ENCODE data around the gene TUNAR.

TUNAR gene

DNA sequence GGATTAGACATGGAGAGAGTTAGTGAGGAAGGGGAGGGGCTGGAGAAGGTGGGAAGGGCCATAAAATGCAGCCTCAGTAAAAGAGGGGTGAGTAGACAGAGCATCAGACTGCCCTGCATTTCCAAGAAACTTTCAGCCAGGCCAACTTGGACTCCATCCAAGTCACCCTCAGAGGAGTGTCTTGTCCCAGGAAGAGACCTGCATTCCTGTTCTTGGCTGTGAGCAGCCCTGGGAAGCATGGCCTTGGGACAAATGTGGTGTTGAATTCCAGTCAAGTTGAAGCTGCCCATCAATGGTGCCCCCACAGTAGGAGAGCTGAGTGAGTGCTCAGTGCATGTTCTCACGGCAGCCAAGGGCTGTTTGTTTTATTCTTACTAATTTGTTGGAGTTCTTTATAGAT, 35.0 kb upstream of the TUNAR start:
- CTCF ChIA-PET = no interaction called here

DNA sequence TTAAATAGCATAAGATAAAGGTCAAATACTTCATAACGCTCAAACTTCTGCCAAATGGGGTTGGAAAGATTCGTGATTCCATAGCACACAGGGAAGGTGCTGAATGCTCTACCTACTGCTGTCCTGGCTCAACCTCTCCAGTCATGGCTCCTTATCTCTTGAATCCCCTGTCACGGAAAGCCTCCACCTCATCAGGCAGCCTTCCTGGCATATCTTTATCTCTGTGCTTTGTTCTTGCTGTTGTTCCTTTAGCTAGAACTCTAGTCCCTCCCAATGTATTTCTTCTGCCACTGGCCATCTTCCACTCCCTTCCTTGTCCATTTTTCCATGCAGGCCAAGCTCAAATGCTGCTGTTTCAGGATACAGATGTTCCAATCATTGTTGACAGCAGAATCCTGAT, 26.9 kb upstream of the TUNAR start:
- CTCF ChIA-PET = no interaction called here

More for the DNA sequence above, 35.0 kb upstream of the TUNAR start:
- no peak overlapping the region for H3K4me3 ChIP-seq (ENCODE audit: low read depth, low read length)
- POLR2A ChIA-PET = no interaction called here
- DNase-seq (ENCODE audit: low read depth, low spot score) = no peak
- TF ChIP-seq, protein P1, sequence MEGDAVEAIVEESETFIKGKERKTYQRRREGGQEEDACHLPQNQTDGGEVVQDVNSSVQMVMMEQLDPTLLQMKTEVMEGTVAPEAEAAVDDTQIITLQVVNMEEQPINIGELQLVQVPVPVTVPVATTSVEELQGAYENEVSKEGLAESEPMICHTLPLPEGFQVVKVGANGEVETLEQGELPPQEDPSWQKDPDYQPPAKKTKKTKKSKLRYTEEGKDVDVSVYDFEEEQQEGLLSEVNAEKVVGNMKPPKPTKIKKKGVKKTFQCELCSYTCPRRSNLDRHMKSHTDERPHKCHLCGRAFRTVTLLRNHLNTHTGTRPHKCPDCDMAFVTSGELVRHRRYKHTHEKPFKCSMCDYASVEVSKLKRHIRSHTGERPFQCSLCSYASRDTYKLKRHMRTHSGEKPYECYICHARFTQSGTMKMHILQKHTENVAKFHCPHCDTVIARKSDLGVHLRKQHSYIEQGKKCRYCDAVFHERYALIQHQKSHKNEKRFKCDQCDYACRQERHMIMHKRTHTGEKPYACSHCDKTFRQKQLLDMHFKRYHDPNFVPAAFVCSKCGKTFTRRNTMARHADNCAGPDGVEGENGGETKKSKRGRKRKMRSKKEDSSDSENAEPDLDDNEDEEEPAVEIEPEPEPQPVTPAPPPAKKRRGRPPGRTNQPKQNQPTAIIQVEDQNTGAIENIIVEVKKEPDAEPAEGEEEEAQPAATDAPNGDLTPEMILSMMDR (IDR thresholded peaks at IDR 0.05; ENCODE audit: insufficient read depth, low read length, missing control alignments) = no peak

DNA sequence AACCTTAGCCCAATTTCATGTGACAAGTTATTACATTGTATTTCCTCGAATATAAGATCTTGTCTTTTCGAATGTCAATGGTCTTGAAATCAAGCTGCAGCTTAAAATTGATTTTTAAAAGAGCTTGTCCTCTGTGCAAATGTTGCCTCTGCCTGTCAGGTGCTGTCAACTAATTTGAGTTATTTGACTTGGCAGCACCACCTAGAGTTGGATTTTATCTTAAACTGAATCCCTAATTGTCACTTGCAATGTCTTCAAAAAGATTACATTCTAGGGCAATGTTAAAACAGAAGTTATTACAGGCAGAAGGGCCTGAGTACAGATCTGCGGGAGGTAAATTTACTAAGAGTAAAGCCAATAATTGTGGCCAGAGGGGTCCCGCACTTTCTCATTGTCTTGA, 26.2 kb upstream of the TUNAR start:
- DNase-seq (ENCODE audit: low read depth, low spot score) = no peak
- POLR2A ChIA-PET = no interaction called here
- CTCF ChIA-PET = no interaction called here

More for the DNA sequence above, 26.9 kb upstream of the TUNAR start:
- TF ChIP-seq, protein P1 (IDR thresholded peaks at IDR 0.05; ENCODE audit: insufficient read depth, low read length, missing control alignments) = no peak
- no peak overlapping the region for H3K4me3 ChIP-seq (ENCODE audit: low read depth, low read length)
- POLR2A ChIA-PET = no interaction called here
- DNase-seq (ENCODE audit: low read depth, low spot score) = no peak

DNA sequence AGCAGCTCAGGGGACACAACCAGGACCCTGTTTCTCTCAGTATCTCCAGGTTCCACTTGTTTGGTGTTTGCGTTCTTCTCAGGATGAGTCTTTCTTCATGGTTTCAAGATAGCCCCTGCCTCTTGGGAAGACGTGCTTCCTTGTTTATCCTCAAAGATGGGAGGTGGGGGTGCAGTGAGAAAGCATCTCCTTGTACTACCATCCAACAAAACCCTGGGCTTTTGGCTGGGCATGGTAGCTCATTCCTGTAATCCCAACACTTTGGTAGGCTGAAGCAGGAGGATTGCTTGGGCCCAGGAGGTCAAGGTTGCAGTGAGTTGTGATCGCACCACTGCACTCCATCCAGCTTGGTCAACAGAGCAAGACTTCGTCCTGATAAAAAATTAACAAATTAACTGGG, 21.0 kb upstream of the TUNAR start:
- no peak for DNase-seq (ENCODE audit: low read depth, low spot score)
- TF ChIP-seq, protein P1 (IDR thresholded peaks at IDR 0.05; ENCODE audit: insufficient read depth, low read length, missing control alignments) = no peak
- H3K4me3 ChIP-seq (ENCODE audit: low read depth, low read length) = no peak overlapping the region
- CTCF ChIA-PET = no interaction called here
- POLR2A ChIA-PET = no interaction called here

More for the DNA sequence above, 26.2 kb upstream of the TUNAR start:
- TF ChIP-seq, protein P1 (IDR thresholded peaks at IDR 0.05; ENCODE audit: insufficient read depth, low read length, missing control alignments) = no peak
- H3K4me3 ChIP-seq (ENCODE audit: low read depth, low read length) = no peak overlapping the region

DNA sequence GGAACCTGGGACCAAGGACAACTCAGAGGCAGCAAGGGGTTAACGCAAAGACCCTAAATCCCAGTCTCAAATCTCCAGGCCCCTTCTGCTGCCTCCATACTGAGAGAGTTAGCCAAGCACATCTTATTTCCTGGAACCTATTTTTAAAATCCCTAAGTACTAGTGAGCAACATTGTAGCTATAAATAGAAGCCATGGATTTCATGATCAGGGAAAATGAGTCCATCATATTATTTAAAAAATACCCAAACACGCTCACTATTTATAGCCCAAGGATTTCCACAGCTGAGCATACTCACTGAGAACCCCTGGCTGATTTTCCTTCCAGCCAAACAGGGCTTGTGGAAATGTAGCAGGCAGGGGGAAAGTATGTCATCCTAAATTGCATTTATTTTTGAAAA, 19.4 kb upstream of the TUNAR start:
- ChIA-PET CTCF (no interaction called here), POLR2A (interaction anchor here (0.6 kb wide), 1 partner anchor 590 kb away, joined by 3 read pairs; no protein-coding TSS in a partner anchor)
- H3K4me3 ChIP-seq (ENCODE audit: low read depth, low read length) = no peak overlapping the region
- no peak for DNase-seq (ENCODE audit: low read depth, low spot score)
- TF ChIP-seq, protein P1 (IDR thresholded peaks at IDR 0.05; ENCODE audit: insufficient read depth, low read length, missing control alignments) = no peak

DNA sequence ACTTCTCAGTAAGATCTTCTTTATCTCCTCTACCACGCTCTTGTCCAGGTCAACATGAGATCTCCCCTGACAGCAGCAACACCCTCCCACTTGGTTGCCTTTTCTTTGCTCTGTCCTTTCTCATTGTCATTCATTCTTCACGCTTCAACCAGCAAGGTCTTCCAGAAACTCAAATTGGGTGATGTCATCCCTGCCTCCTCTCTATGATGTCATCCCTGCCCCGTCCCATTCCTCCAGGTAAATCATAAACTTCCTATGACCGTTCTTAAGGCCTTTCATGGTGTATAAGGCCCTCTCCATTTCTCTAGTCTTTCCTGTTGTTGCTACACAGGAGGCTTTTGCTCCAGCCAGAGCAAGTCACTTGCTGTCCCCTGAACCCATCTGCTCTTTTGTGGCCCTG, 17.7 kb upstream of the TUNAR start:
- CTCF ChIA-PET = no interaction called here

More for the DNA sequence above, 17.7 kb upstream of the TUNAR start:
- DNase-seq (ENCODE audit: low read depth, low spot score) = no peak
- POLR2A ChIA-PET = no interaction called here
- H3K4me3 ChIP-seq (ENCODE audit: low read depth, low read length) = no peak overlapping the region
- TF ChIP-seq, protein P1 (IDR thresholded peaks at IDR 0.05; ENCODE audit: insufficient read depth, low read length, missing control alignments) = no peak

Measured in AG04449 (cell line).